ENCODE results near the gene ZNF780B.

The ZNF780B gene

DNA sequence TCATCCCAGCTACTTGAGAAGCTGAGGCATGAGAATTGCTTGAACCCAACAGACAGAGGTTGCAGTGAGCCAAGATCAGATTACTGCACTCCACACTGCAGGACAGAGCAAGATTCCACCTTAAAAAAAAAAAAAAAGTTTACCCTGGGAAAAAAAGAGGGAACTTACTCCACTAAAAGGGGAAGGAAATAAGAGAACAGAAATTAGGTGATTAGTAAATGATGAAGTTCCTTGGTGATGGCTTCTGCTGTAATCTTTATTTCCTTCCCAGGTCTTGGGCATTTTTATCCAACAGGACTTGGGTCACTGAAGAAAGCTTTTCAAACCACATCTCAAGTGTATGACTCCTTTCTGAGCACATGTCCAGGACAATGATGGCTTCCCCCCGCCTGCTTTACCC lies 25.4 kb upstream of the ZNF780B start:
- Histone ChIP-seq H3K36me3 (replicated peaks; ENCODE audit: insufficient read depth, low read length) (peaks cover 3% of the 10 kb centered on the region; the same call in 1 of the 2 replicates), H3K27ac (ENCODE audit: low read length) (no peak overlapping the region), H3K4me2 (ENCODE audit: low read depth, low read length) (no peak overlapping the region), H2AFZ (ENCODE audit: low read length) (no peak overlapping the region), H3K9me3 (replicated peaks; ENCODE audit: insufficient read depth, low read length) (no peaks in the 10 kb centered on the region), H3F3A (ENCODE audit: insufficient read depth, low read length) (no peaks in the 10 kb centered on the region), H4K20me1 (ENCODE audit: insufficient read depth, low read length) (no peaks in the 10 kb centered on the region), H3K27me3 (replicated peaks; ENCODE audit: insufficient read depth, low read length) (no peaks in the 10 kb centered on the region), H3K4me3 (ENCODE audit: low read length) (no peak overlapping the region), H3K79me2 (ENCODE audit: low read length) (no peaks in the 10 kb centered on the region; the same call in 1 of the 2 replicates), H3K9me2 (replicated peaks; ENCODE audit: insufficient read depth, low read length) (no peaks in the 10 kb centered on the region), H3K9ac (ENCODE audit: low read length) (no peak overlapping the region), H3K4me1 (ENCODE audit: low read length) (no peaks in the 10 kb centered on the region)
- TF ChIP-seq, protein P1, sequence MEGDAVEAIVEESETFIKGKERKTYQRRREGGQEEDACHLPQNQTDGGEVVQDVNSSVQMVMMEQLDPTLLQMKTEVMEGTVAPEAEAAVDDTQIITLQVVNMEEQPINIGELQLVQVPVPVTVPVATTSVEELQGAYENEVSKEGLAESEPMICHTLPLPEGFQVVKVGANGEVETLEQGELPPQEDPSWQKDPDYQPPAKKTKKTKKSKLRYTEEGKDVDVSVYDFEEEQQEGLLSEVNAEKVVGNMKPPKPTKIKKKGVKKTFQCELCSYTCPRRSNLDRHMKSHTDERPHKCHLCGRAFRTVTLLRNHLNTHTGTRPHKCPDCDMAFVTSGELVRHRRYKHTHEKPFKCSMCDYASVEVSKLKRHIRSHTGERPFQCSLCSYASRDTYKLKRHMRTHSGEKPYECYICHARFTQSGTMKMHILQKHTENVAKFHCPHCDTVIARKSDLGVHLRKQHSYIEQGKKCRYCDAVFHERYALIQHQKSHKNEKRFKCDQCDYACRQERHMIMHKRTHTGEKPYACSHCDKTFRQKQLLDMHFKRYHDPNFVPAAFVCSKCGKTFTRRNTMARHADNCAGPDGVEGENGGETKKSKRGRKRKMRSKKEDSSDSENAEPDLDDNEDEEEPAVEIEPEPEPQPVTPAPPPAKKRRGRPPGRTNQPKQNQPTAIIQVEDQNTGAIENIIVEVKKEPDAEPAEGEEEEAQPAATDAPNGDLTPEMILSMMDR (IDR thresholded peaks at IDR 0.05; ENCODE audit: low read length) = no peak
- DNase-seq = no peak

DNA sequence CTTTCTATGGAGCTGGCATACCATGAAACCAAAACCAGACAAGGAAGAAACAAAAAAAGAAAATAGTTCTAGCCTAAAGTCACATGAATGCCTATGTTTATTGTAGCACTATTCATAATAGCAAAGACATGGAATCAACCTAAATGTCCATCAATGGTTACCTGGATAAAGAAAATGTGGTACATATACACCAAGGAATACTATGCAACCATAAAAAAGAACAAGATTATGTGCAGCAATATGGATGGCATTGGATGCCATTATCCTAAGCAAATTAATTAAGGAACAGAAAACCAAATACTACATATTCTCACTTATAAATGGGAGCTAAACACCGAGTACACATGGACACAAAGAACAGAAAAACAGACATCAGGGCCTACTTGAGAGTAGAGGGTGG lies 24.3 kb upstream of the ZNF780B start:
- Histone ChIP-seq H2AFZ (ENCODE audit: low read length) (no peak overlapping the region), H3K4me2 (ENCODE audit: low read depth, low read length) (no peak overlapping the region), H3K4me3 (ENCODE audit: low read length) (no peak overlapping the region), H3K79me2 (ENCODE audit: low read length) (no peaks in the 10 kb centered on the region), H3K4me1 (ENCODE audit: low read length) (no peaks in the 10 kb centered on the region), H3K27me3 (replicated peaks; ENCODE audit: insufficient read depth, low read length) (no peaks in the 10 kb centered on the region), H3K36me3 (replicated peaks; ENCODE audit: insufficient read depth, low read length) (peaks cover 3% of the 10 kb centered on the region), H3K9me2 (replicated peaks; ENCODE audit: insufficient read depth, low read length) (no peaks in the 10 kb centered on the region), H3K9me3 (replicated peaks; ENCODE audit: insufficient read depth, low read length) (no peaks in the 10 kb centered on the region), H3K27ac (ENCODE audit: low read length) (no peak overlapping the region), H4K20me1 (ENCODE audit: insufficient read depth, low read length) (no peaks in the 10 kb centered on the region), H3K9ac (ENCODE audit: low read length) (no peak overlapping the region), H3F3A (ENCODE audit: insufficient read depth, low read length) (no peaks in the 10 kb centered on the region)
- DNase-seq = no peak
- TF ChIP-seq, protein P1 (IDR thresholded peaks at IDR 0.05; ENCODE audit: low read length) = no peak
- no peak for TF ChIP-seq EZH2 (optimal IDR thresholded peaks at IDR 0.05; ENCODE audit: low read depth, low read length)
- TF ChIP-seq EZH2phosphoT487 (IDR thresholded peaks at IDR 0.05; ENCODE audit: low read length) = no peak

DNA sequence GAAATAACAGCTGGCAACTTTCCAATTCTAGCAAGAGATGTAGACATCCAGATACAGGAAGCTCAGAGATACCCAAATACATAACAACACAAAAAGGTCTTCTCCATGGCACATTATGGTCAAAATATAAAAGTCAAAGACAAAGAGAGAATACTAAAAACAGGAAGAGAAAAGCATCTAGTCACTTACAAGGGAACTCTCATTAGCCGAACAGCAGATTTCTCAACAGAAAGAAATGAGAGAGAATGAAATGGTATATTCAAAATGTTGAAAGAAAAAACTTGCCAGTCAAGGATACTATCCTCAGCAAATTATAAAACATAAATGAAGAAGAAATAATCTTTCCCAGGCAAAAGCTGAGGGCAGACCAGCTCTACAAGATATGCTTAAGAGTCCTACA lies 22.3 kb upstream of the ZNF780B start:
- Histone ChIP-seq H3K4me2 (ENCODE audit: low read depth, low read length) (no peak overlapping the region), H3K27ac (ENCODE audit: low read length) (no peak overlapping the region), H3K9ac (ENCODE audit: low read length) (no peak overlapping the region), H3K27me3 (replicated peaks; ENCODE audit: insufficient read depth, low read length) (no peaks in the 10 kb centered on the region), H4K20me1 (ENCODE audit: insufficient read depth, low read length) (no peaks in the 10 kb centered on the region), H3F3A (ENCODE audit: insufficient read depth, low read length) (no peaks in the 10 kb centered on the region), H3K4me3 (ENCODE audit: low read length) (no peak overlapping the region), H3K4me1 (ENCODE audit: low read length) (no peaks in the 10 kb centered on the region), H3K9me3 (replicated peaks; ENCODE audit: insufficient read depth, low read length) (no peaks in the 10 kb centered on the region), H3K36me3 (replicated peaks; ENCODE audit: insufficient read depth, low read length) (peaks cover 7% of the 10 kb centered on the region), H3K9me2 (replicated peaks; ENCODE audit: insufficient read depth, low read length) (no peaks in the 10 kb centered on the region), H3K79me2 (ENCODE audit: low read length) (no peaks in the 10 kb centered on the region), H2AFZ (ENCODE audit: low read length) (no peak overlapping the region)
- DNase-seq = no peak
- TF ChIP-seq EZH2 (optimal IDR thresholded peaks at IDR 0.05; ENCODE audit: low read depth, low read length) (no peak), EZH2phosphoT487 (IDR thresholded peaks at IDR 0.05; ENCODE audit: low read length) (no peak)
- TF ChIP-seq, protein P1 (IDR thresholded peaks at IDR 0.05; ENCODE audit: low read length) = no peak
